Measurements from ENCODE around the gene C14orf93. TPM values are rescaled to one million over a fixed set of nuclear protein-coding genes. Genes with fewer than 3 reads are reported as not detected.
"Not testable (repeated sequence)": the region's sequence is repeated elsewhere in the genome, so short reads cannot be mapped to it uniquely, and the experiment has no call there.

Gene C14orf93
- total RNA-seq, 1 experiment from 2014 or later: 8.1 TPM

DNA sequence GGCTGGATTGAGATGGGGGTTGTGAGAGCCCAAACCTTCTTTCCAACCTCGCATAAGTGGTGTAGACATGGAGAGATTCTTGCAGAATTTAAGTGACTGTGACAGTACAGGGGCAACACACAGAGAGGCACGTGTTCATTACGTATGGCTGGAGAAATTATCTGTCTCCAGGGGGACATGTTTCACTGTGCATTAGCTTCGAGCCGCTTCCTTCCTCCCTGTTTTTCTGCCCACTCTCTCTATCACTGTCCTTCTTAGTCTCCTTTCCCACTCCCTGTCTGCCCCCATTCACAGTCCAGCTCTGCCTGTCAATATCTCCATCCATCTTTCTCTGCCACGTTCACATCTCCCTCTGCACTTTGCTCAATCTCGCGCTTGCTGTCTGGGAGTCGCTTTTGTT, 11.5 kb upstream of the C14orf93 start:
- DNase-seq (ENCODE audit: low spot score): no peak

DNA sequence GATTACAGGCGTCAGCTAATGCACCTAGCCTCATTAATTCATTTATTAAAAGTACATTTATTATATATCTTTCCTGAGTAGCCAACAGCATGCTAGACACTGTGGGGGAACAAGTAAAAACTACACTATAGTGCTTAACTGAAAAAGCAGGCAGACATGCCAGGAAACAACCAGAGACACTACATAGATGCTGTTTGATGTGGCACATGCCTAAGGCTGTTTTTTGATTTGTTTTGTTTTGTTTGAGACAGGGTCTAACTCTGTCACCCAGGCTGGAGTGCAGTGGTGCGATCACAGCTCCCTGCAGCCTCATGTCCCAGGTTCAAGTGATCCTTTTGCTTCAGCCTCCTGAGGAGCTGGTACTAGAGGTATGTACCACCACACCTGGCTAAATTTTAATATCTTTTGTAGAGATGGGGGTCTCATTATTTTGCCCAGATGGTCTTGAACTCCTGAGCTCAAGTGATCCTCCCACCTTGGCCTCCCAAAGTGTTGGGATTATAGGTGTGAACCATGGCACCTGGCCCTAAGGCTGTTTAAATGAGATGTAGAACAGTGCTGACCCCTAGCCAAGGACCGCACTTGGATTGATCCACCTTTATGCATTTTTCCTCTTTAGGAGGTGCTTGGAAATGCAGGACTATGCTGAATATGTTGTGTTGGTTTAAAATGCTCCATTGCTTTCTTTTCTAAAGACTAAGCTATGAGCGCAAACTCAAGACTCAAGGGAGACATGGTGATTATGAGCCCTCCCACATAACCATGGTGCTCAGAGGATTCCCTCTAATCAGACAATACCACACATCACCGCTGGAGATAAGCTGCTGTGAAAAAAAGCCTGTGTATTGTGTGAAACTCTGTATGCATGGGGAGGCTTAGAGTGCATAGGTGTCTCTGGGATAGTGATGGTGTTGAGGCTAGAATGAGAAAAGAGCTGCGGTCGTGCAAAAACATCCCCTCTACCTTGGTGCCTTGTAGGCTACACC, 10.5 kb upstream of the C14orf93 start:
- DNase-seq (ENCODE audit: low spot score): no peak

DNA sequence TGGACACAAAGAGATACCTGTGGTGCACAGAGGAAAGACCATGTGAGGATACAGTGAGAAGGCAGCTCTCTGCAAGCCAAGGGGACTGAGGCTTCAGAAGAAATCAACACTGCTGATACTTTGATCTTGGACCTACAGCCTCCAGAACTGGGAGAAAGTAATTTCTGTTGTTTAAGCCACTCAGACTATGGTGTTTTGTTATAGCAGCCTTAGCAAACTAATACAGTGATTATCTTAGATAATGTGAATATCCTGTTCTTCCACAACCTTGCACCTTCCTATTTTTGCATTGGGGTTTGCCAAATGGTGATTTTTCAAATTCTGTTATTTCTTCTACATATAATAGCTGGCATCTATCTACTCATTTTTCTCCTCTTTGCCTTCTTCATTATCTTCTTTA, 8.2 kb upstream of the C14orf93 start:
- DNase-seq (ENCODE audit: low spot score): no peak

DNA sequence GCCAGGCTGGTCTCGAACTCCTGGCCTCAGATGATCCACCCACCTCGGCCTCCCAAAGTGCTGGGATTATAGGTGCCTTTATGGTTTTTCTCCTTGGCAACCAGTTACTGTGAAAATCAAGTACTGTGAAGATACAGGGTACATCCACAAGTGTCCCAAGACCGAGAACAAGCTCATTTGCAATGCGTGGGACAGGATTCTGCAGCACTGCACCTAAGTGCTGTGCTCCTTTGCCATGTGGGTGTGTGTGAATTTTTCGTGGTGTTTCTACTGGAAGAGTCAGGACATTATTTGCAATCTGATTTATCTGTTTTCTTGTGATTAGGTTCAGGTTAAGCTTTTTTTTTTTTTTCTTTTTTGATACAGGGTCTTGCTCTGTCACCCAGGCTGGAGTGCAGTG, 7.1 kb upstream of the C14orf93 start:
- DNase-seq (ENCODE audit: low spot score): no peak

DNA sequence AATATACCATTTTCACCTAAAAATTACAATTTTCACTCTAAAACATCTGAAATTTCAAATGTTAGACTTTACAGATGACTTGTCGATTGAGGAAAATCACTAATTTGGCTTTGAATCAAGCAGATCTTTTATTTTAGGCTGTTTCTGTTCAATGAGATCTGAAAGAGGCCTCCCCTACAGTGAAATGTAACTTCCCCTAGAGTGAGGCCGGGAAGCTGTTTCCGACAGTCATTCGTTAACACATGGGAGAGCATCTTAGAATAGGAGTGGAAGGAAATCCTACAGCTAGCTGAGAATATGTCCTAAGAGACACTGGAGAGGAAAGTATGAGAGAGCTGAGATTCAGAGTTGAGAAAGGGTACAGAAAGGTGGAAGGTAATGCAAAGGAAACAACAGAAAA, 5.7 kb upstream of the C14orf93 start:
- DNase-seq (ENCODE audit: low spot score): no peak

DNA sequence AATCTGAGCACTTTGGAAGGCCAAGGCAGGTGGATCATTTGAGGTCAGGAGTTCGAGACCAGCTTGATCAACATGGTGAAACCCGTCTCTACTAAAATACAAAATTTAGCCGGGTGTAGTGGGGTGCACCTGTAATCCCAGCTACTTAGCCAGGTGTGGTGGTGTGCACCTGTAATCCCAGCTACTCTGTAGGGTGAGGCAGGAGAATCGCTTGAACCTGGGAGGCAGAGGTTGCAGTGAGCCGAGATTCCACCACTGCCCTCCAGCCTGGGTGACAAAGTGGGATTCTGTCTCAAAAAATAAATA, 3.8 kb upstream of the C14orf93 start:
- DNase-seq (ENCODE audit: low spot score): not testable (repeated sequence)

DNA sequence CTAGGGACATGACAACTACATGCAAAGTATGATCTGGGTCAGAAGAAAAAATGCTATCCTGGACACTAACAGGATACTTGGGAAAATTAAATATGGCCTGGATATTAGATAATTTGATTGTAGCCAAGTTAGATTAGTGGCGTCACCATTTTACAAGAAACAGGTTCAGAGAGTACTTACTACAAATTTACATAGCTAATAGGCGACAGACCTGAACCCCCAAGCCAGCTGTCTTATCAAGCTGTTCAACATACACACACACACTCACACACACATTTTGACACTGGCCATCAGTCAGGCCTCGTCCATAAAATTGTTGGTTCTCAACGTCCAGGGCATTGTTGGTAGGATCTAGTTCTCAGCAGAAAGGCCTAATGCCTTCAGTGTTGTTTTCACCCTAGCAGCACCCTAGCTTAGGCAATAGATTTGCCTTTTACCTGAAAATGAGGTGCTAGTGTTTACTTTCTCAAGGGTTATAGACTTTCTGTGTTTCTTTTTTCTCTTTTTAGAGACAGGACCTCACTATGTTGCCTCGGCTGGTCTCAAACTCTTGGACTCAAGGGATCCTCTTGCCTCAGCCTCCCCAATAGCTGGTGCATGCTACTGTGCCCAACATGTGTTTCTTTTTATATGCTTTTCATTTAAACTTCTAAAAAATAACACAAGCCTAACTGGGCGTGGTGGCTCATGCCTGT, 3.3 kb upstream of the C14orf93 start:
- no peak for DNase-seq (ENCODE audit: low spot score)

DNA sequence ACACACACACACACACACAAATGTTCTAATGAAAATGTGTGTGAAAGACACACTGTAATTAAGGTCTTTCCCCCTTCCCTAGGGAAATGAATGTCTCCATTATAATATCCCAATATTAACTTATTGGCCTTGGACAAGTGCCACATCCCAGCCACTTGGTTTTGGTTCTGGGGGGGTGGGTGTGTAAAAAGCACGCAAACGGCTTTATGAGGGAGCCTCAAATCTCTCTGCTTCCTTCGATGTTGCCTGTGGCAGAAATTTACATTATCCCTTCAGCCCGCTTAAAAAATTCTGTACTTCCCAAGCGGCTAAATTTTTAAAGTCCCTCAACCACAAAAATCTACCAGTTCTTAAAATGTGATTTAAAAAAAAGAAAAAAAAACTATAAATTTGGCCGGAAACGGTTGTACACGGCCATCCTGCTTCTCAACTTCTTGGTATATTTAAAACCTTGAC, 432 bp downstream of the C14orf93 start:
- no peak for DNase-seq (ENCODE audit: low spot score)

DNA sequence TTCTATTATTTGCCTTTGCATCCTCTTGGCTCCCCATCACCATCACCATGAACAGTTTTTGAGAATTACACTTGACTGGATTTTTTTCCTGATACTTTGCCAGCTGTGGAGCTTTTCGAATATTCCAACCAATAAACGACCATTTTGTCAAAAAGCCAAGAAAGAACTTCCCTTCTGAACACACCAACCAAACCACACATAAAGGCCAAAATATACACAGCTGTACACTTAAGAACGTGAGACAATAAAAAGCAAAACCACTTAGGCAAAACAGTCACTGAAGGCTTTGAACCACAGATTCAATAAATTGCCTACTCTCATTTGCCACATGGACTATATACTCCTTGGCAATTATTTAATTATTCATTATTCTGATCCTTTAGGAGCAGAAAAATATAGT, 1.1 kb downstream of the C14orf93 start:
- DNase-seq (ENCODE audit: low spot score): no peak

DNA sequence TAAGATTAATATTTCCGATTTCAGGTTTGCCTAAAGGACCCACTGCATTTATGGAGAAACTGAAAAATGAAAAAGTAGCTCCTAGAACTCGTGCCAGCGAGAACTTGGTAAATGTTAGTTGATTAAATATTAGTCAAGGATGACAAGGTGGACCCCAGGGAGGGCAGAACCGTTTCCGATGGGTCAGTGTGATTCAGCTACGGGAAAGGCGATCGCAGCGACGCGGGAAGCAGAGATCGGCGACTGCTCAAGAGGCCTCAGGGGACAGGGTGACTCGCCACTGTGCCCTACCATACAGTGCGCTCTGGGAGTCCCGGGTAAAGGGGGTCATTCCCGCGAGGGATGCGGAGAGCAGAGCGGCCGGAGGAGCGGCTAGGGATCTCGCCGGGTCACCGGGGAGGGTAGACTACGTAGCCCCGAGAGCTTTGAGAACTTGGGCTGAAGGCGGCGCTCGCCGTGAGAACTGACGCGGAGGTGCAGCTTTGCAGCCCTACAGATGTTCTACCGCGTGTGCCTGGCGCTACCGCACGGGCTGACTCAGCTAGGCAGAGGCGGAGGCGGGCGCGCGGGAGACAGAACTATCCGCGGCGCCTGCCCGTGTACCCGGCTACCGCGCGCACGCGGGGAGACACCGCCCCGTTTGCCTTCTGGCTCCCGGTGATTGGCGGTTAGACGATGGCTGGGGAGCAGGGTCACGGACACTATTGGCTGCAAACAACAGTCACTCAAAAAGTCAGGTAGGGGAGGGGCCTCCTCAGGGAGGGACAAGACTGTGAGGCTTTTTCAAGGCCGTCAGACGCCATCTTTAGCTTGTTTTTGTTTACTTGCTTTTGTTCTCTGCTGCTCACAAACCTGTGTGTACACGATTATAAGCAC, 3.2 kb downstream of the C14orf93 start:
- peak; percentile 86 for DNase-seq (ENCODE audit: low spot score)

DNA sequence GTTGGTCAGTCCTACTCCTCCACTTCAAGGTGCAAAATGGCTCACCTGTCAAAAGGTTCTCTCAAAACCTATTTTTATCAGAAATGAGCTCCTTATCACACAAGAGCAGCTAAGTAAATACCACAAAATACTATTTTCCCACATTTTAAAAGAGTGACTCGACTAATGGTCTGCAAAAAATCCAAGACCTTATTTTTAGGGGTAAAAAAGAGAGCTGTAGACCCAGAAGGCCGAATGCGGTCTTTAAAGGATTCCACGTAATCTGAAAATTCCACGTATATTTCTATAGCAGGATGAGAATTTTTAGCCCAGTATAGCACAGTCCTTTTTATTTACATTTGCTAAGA, 3.8 kb downstream of the C14orf93 start:
- no peak for DNase-seq (ENCODE audit: low spot score)

DNA sequence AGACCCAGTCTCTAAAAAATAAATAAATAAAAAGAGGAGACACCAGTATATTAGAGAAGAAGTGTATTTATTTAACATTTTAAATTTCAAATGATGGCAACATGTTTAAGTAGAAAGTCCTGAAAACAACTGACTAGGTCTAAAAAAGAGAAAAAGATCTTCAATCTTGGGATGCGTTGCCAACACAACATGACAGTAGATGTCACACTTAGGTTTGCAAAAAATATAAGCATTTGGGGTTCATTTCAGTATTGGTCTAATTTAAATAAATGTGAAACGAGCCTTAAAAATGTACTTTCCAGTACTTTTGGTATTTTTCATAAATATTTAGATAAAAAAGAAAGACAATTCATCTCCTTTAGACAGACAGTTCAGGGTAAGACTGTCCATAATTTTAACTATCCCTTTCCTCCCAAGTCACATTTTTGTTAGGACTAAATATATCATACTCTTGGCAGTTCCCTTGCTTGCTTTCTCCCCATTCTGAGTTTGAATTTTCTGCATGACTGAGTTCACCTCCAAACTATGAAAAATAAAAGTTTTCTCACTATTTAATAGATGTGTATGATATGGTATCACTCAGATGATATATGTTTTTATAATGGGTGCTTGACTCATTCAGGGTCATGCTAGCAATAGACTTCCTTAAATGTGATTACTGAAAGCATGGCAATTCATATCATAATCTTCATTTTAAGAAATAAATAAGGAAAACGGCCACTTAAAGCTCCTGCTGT, 4.3 kb downstream of the C14orf93 start:
- DNase-seq (ENCODE audit: low spot score): no peak

DNA sequence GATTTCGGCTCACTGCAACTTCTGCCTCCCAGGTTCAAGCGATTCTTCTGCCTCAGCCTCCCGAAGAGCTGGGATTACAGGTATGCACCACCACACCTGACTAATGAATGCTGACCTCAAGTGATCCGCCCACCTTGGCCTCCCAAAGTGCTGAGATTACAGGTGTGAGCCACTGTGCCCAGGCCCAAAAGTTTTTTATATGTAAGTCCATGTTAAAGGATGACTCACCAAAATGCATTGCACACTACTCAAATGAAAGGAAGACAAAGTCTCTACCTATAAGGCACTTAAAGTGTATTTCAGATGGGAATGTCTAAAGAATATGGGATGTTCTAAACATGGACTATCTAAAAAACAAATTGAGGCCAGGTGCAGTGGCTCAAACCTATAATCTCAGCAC, 5.7 kb downstream of the C14orf93 start:
- DNase-seq (ENCODE audit: low spot score): not testable (repeated sequence)

DNA sequence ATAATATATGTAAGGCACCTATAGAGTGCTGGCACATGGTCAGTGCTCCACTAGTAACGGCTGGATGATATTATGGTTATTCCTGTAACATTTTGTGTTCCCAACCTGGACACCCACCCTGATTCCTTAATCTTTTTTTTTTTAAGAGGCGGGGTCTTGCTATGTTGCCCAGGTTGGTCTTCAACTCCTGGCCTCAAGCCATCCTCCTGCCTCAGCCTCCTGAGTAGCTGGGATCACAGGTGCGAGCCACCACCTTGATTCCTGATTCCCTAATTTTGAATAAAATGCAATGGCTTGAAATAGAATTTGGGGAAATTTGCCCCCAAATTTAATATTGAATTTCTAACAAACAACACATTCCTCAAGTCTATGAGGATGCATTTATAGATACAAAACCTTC, 7.4 kb downstream of the C14orf93 start:
- DNase-seq (ENCODE audit: low spot score): no peak

DNA sequence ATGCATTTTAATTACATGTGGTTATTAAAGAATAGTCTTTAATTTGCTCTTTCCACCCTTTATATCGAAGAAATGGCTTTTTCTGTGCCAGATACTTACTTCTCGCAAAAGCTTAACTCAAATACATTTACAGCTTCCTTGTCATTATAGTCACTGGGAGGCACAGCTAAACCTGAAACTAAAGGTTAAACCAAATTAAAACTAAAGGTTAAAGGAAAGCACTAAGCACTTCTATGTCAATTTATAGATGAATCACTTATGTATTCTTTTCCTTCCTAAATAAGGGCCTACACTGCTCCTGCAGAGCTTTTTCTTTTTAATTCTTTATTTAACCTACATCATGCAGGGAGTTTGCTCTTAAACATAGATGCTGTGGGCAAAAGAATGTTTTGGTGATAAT, 9.1 kb downstream of the C14orf93 start:
- no peak for DNase-seq (ENCODE audit: low spot score)

DNA sequence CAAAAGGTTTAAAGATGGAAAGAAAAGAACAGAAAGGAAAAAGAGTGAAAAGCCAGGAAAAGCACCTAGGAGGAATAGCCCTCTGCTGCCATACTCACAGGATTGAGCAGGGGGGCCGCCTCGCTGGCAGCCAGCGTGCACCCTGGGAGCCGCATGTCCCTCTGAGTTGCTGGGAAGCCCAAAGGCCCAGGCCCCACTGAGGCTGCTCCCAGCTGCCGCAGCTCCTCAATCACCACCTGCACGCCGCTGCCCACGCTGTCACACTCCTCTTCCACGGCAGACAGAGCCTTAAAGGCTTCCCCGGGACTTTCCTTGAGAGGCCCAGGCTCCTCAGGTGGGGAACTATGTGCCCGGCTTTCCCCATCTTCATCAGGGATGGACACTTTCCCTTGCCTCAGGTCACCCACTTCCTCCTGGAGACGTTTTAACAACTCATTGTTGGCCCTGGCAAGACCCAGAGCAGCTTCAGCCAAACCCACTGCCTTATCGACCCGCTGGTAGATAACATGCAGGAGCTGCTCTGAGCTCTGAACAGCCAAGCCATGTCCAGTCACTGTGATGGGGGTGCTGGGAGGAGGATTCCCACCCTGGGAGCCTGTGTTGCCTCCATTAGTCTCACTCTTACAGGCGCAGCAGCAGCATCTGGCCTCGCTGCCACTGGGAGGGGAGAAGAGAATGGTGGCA, 11.5 kb downstream of the C14orf93 start:
- no peak for DNase-seq (ENCODE audit: low spot score)

DNA sequence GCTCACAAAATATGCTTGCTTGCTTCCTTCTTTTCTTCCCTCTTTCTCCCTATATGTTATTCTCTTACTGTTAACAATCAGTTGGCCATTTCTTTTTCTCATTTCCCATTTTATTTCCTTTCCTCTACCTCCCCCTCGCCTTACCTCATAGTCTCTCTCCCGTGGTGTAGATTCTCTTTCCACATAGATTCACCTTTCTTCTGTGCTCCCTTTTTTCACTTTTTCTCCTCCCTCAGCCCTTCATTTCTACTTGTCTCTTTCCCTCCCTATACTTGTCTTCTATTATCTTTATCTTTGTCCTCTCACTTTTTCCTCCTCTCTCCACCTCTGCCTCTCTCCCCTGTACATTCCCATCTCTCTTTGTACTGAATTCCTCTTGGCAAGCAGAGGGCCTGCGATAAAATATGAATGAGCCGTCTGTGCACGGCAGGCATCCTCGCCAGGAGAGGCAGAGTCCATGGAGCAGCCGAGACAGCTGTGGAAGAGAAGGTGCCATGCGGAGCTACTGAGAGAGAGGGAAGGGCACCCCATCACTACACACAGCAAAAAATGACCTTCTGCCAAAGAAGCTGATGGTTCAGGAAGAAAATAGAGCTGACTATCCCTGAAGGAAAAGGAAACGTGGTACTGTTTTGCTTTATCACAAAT, 12.1 kb downstream of the C14orf93 start:
- DNase-seq (ENCODE audit: low spot score): no peak

DNA sequence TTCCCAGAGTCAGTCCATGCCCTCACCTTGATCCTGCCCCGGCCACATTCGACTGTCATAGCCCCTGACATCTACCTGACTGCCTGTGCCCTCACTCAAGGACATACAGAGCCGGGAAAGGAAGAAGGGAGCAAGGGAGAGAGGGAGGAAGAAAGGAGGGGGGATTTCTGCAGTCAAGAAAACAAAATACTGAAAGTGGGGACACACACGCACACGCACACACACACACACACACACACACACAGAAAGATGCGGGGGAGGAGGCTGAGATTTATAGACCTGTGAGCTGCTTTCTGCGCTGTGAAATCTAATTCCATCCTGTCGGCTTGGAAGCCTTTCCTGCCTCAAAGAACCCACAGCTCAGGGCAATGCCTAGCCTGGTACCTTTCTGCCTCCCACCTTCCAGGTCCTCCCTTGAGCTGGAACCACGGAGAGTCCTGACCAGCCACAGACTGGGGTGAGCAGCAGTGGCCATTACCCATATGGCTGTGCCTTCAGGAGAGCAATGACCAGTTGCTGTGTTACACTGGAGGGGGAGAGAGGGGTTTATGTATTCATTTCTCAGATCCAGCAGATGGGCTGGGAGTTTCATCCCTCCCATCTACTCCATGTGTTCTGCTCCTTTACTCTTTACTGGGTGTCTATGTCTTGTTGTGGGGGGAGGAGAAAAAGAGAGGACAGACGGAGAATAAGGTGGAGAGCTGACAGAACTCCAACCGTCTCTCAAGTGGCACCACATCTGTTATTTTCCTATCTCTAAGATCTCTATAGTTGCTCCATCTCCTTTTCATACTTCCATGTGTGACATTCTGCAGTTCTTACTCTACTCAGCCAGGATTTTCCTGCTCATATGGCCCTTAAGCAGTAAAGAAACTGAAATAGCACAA, 12.9 kb downstream of the C14orf93 start:
- DNase-seq (ENCODE audit: low spot score): no peak

DNA sequence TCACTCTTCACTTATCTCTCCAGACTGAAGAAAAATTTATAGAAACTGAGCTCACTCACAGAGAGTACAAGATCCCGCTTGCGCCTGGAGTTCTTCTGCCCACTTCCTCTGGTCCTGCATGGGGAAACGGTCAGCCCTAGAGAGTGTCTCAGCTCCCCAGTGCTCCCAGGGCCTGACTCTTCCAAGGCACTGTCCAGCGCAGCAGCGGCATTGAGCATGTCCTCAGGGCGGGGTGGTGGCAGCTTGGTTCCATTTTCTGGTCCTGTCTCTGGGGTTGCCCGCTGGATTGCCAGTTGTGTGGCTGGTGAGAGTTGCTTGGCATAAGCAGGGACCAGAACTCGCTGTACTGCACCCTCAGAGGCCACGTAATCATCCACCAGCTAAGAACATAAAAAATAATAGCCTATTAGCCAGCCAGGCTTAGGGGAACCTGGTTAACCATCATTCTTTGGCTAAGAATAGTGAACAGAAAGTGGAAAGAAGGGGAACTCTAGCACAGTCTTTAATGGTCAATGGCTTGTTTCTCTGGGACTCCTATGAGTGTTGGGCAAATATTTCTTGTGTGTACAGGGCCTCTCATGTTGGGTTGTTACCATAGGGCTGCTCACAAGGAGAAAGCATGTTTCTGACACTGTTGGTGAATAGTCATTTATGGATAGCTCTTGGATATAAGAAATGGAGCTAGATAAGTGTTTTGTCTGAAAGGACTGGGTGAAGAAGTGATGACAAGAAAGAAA, 13.9 kb downstream of the C14orf93 start:
- DNase-seq (ENCODE audit: low spot score): no peak

Data from A172 (cell line).